MM.1S (cell line): ENCODE results near the gene C16orf95.

Source experiments
- DNase-seq: peaks from one replicate; pipeline ENCODE4 v3.0.0-alpha.2; 2015
- H2AFZ ChIP-seq: fragments of 300-600 bp; sonication (generic); 2 replicates; pipeline ENCODE4 v1.6.0; 2016; ENCODE audit warnings: antibody characterized with exemption, low read length
- H3F3A ChIP-seq: fragments of 300-600 bp; sonication (generic); 2 replicates; pipeline ENCODE4 v1.6.1; 2016; ENCODE audit warnings: mild to moderate bottlenecking, antibody characterized with exemption, low read length, moderate library complexity, mixed read lengths; ENCODE audit not compliant: insufficient read depth
- H3K27ac ChIP-seq: fragments of 300-600 bp; sonication (generic); 2 replicates; pipeline ENCODE4 v1.5.1; 2016; ENCODE audit warnings: mild to moderate bottlenecking, low read length
- H3K27me3 ChIP-seq: fragments of 300-600 bp; sonication (generic); replicated peaks from 2 replicates; pipeline ENCODE4 v1.6.0; 2016; ENCODE audit warnings: low read length; ENCODE audit not compliant: insufficient read depth
- H3K36me3 ChIP-seq: fragments of 300-600 bp; sonication (generic); replicated peaks from 2 replicates; pipeline ENCODE4 v1.6.1; 2016; ENCODE audit warnings: mild to moderate bottlenecking, low read length, mixed read lengths; ENCODE audit not compliant: insufficient read depth
- H3K4me1 ChIP-seq: fragments of 300-600 bp; sonication (generic); 2 replicates; pipeline ENCODE4 v1.6.1; 2016; ENCODE audit warnings: low read length, mixed read lengths
- H3K4me2 ChIP-seq: fragments of 300-600 bp; sonication (generic); 2 replicates; pipeline ENCODE4 v1.6.0; 2016; ENCODE audit warnings: low read depth, low read length
- H3K4me3 ChIP-seq: fragments of 300-600 bp; sonication (generic); 2 replicates; pipeline ENCODE4 v1.5.1; 2016; ENCODE audit warnings: low read length, mixed read lengths
- H3K79me2 ChIP-seq: fragments of 300-600 bp; sonication (generic); 2 replicates; pipeline ENCODE4 v1.6.1; 2016; ENCODE audit warnings: mixed run types, low read length, mixed read lengths
- H3K9ac ChIP-seq: fragments of 300-600 bp; sonication (generic); 2 replicates; pipeline ENCODE4 v1.6.1; 2016; ENCODE audit warnings: low read length, mixed read lengths
- H3K9me2 ChIP-seq: fragments of 300-600 bp; sonication (generic); replicated peaks from 2 replicates; pipeline ENCODE4 v1.6.1; 2016; ENCODE audit warnings: mild to moderate bottlenecking, low read length, mixed read lengths; ENCODE audit not compliant: insufficient read depth
- H3K9me3 ChIP-seq: fragments of 300-600 bp; sonication (generic); replicated peaks from 2 replicates; pipeline ENCODE4 v1.6.1; 2016; ENCODE audit warnings: mild to moderate bottlenecking, low read length, mixed read lengths; ENCODE audit not compliant: insufficient read depth
- H4K20me1 ChIP-seq: fragments of 300-600 bp; sonication (generic); 2 replicates; pipeline ENCODE4 v1.6.1; 2016; ENCODE audit warnings: mild to moderate bottlenecking, low read length, moderate library complexity, mixed read lengths; ENCODE audit not compliant: insufficient read depth
- CTCF ChIP-seq: fragments of 300-600 bp; sonication (generic); IDR thresholded peaks from 2 replicates; pipeline ENCODE4 v1.5.1; 2016; ENCODE audit warnings: antibody characterized with exemption, low read length, mixed read lengths
- EZH2 ChIP-seq: fragments of 300-600 bp; sonication (generic); optimal IDR thresholded peaks from 2 replicates; pipeline ENCODE3; 2017; ENCODE audit warnings: low read depth, mild to moderate bottlenecking, antibody characterized with exemption, low read length, mixed read lengths
- EZH2phosphoT487 ChIP-seq: fragments of 300-600 bp; sonication (generic); IDR thresholded peaks from 2 replicates; pipeline ENCODE4 v1.6.1; 2018; ENCODE audit warnings: antibody characterized with exemption, low read length

The C16orf95 gene

GRCh38 chr16:87308826-87309225, 8.4 kb downstream of the C16orf95 start:
- H3K27me3 ChIP-seq = no peaks in the 10 kb centered on the region
- no peaks in the 10 kb centered on the region for H3K9me2 ChIP-seq
- H3K4me1 ChIP-seq = no peaks in the 10 kb centered on the region
- no peak overlapping the region for H2AFZ ChIP-seq
- no peak overlapping the region for H3K4me3 ChIP-seq
- H3K9me3 ChIP-seq = no peaks in the 10 kb centered on the region
- H3F3A ChIP-seq = no peaks in the 10 kb centered on the region
- H3K79me2 ChIP-seq = no peaks in the 10 kb centered on the region
- no peak for TF ChIP-seq EZH2
- TF ChIP-seq CTCF = no peak
- TF ChIP-seq EZH2phosphoT487 = no peak
- H3K4me2 ChIP-seq = no peak overlapping the region
- H3K36me3 ChIP-seq = no peaks in the 10 kb centered on the region
- no peak for DNase-seq
- no peaks in the 10 kb centered on the region for H4K20me1 ChIP-seq
- H3K9ac ChIP-seq = no peak overlapping the region
- H3K27ac ChIP-seq = no peak overlapping the region

- Histone ChIP-seq H3K9me3 (no peaks in the 10 kb centered on the region), H3K4me3 (no peak overlapping the region), H3F3A (no peaks in the 10 kb centered on the region), H3K27ac (no peak overlapping the region), H2AFZ (no peak overlapping the region), H3K36me3 (no peaks in the 10 kb centered on the region), H4K20me1 (no peaks in the 10 kb centered on the region), H3K9ac (no peak overlapping the region), H3K27me3 (no peaks in the 10 kb centered on the region), H3K9me2 (no peaks in the 10 kb centered on the region), H3K79me2 (no peaks in the 10 kb centered on the region), H3K4me2 (no peak overlapping the region), H3K4me1 (no peaks in the 10 kb centered on the region)
- DNase-seq = no peak
- TF ChIP-seq CTCF (no peak), EZH2phosphoT487 (no peak), EZH2 (no peak)
Measured at GRCh38 chr16:87306516-87306915, 10.7 kb downstream of the C16orf95 start.

- H3K27me3 ChIP-seq = no peaks in the 10 kb centered on the region
- TF ChIP-seq EZH2 (no peak), CTCF (no peak), EZH2phosphoT487 (no peak)
- no peak overlapping the region for H3K9ac ChIP-seq
- H3K36me3 ChIP-seq = no peaks in the 10 kb centered on the region
- no peaks in the 10 kb centered on the region for H3F3A ChIP-seq
- no peaks in the 10 kb centered on the region for H3K79me2 ChIP-seq
- H3K4me2 ChIP-seq = no peak overlapping the region
- no peaks in the 10 kb centered on the region for H3K9me3 ChIP-seq
- H2AFZ ChIP-seq = no peak overlapping the region
- H3K9me2 ChIP-seq = no peaks in the 10 kb centered on the region
- H4K20me1 ChIP-seq = no peaks in the 10 kb centered on the region
- no peak for DNase-seq
- H3K4me3 ChIP-seq = no peak overlapping the region
- no peaks in the 10 kb centered on the region for H3K4me1 ChIP-seq
- no peak overlapping the region for H3K27ac ChIP-seq
Measured at GRCh38 chr16:87305505-87306391, 11.4 kb downstream of the C16orf95 start.
